GM19468 (cell line): Measurements from ENCODE around the gene LIPT1.
A peak's percentile ranks its signal among the peaks of the same experiment; 100 is the strongest.
"Not testable (repeated sequence)": the region's sequence is repeated elsewhere in the genome, so short reads cannot be mapped to it uniquely, and the experiment has no call there.

ENCODE experiments used
- ATAC-seq: cut with Tn5 transposase; IDR thresholded peaks from one replicate; pipeline ENCODE4 v1.9.1; 2021; ENCODE audit warnings: mild to moderate bottlenecking, moderate library complexity, moderate number of reproducible peaks; ENCODE audit not compliant: unreplicated experiment; ENCODE audit errors: extremely low read depth

LIPT1 gene

GRCh38 chr2:99171377-99172140 lies 16.8 kb downstream of the LIPT1 start:
- no peak for ATAC-seq

- ATAC-seq = peak; percentile 78
These were observed 26.2 kb downstream of the LIPT1 start, which contains the start of the genes MITD1 and MRPL30 for GRCh38 chr2:99180755-99181623. Gene MITD1, minus strand, starts transcription at chr2:99181058. Its CDS starts 77 bp downstream, at chr2:99180981. Gene MRPL30, plus strand, starts transcription at chr2:99181184. Its CDS starts 5,020 bp downstream, at chr2:99186204.

- ATAC-seq = no peak
These were observed 26.8 kb downstream of the LIPT1 start for GRCh38 chr2:99181624-99182000.

- no peak for ATAC-seq
These were observed 28.3 kb downstream of the LIPT1 start for GRCh38 chr2:99183025-99183424.

- no peak for ATAC-seq
These were observed 30.0 kb downstream of the LIPT1 start for GRCh38 chr2:99184811-99185210.

- ATAC-seq = no peak
These were observed 32.2 kb downstream of the LIPT1 start for GRCh38 chr2:99187011-99187410.

GRCh38 chr2:99188357-99188756 lies 33.6 kb downstream of the LIPT1 start:
- ATAC-seq = no peak

- no peak for ATAC-seq
These were observed 35.8 kb downstream of the LIPT1 start for GRCh38 chr2:99190548-99190947.

GRCh38 chr2:99192364-99192763 lies 37.6 kb downstream of the LIPT1 start:
- ATAC-seq = not testable (repeated sequence)

GRCh38 chr2:99198103-99198841 lies 43.5 kb downstream of the LIPT1 start:
- ATAC-seq = no peak

GRCh38 chr2:99200076-99200800 lies 45.5 kb downstream of the LIPT1 start:
- no peak for ATAC-seq

GRCh38 chr2:99201959-99202678 lies 47.4 kb downstream of the LIPT1 start:
- no peak for ATAC-seq

GRCh38 chr2:99205491-99205890 lies 50.7 kb downstream of the LIPT1 start:
- ATAC-seq = no peak
